H9 (cell line): ENCODE measurements around the gene TMEM132C. TPM values are rescaled to one million over a fixed set of nuclear protein-coding genes. Genes with fewer than 3 reads are reported as not detected.

Experiments used
- DNase-seq: peaks from one replicate; pipeline ENCODE4 v3.0.0-alpha.2; 2017
- H2AFZ ChIP-seq: one replicate; pipeline ENCODE4 v1.6.1; 2013; ENCODE audit warnings: mild to moderate bottlenecking, low read length, control low read depth, moderate library complexity
- H2AK5ac ChIP-seq: 2 replicates; pipeline ENCODE4 v1.6.1; 2013; ENCODE audit warnings: low read length, control low read depth, mixed read lengths; ENCODE audit not compliant: insufficient read length
- H2BK120ac ChIP-seq: one replicate; pipeline ENCODE4 v1.6.1; 2013; ENCODE audit warnings: low read depth, mild to moderate bottlenecking, low read length, control low read depth, inconsistent platforms; ENCODE audit not compliant: poor library complexity, severe bottlenecking
- H2BK12ac ChIP-seq: 2 replicates; pipeline ENCODE4 v1.6.1; 2013; ENCODE audit warnings: low read length, control low read depth, mixed read lengths, low read depth; ENCODE audit not compliant: insufficient read length
- H2BK15ac ChIP-seq: 2 replicates; pipeline ENCODE4 v1.6.1; 2013; ENCODE audit warnings: low read depth, low read length, control low read depth
- H2BK20ac ChIP-seq: one replicate; pipeline ENCODE4 v1.6.1; 2013; ENCODE audit warnings: low read depth, mild to moderate bottlenecking, low read length, control low read depth, inconsistent platforms; ENCODE audit not compliant: poor library complexity, severe bottlenecking
- H2BK5ac ChIP-seq: 2 replicates; pipeline ENCODE4 v1.6.1; 2013; ENCODE audit warnings: low read length, control low read depth, mixed read lengths; ENCODE audit not compliant: insufficient read length
- H3K14ac ChIP-seq: 2 replicates; pipeline ENCODE4 v1.6.1; 2013; ENCODE audit warnings: low read length, control low read depth; ENCODE audit not compliant: insufficient read depth
- H3K18ac ChIP-seq: 2 replicates; pipeline ENCODE4 v1.6.1; 2013; ENCODE audit warnings: low read depth, mild to moderate bottlenecking, mixed read lengths, low read length, control low read depth; ENCODE audit not compliant: insufficient read length
- H3K23ac ChIP-seq: 2 replicates; pipeline ENCODE4 v1.6.1; 2013; ENCODE audit warnings: low read length, control low read depth, mixed read lengths, low read depth; ENCODE audit not compliant: insufficient read length
- H3K23me2 ChIP-seq: 2 replicates; pipeline ENCODE4 v1.6.1; 2013; ENCODE audit warnings: low read depth, mild to moderate bottlenecking, mixed read lengths, low read length, control low read depth; ENCODE audit not compliant: insufficient read length, poor library complexity, severe bottlenecking
- H3K27ac ChIP-seq: 2 replicates; pipeline ENCODE4 v1.5.1; 2013; ENCODE audit warnings: low read length, control low read depth, mixed read lengths, low read depth; ENCODE audit not compliant: insufficient read length
- H3K27me3 ChIP-seq: 2 replicates; pipeline ENCODE4 v1.6.1; 2013; ENCODE audit warnings: low read length, control low read depth, inconsistent platforms; ENCODE audit not compliant: insufficient read depth
- H3K4ac ChIP-seq: 2 replicates; pipeline ENCODE4 v1.6.1; 2013; ENCODE audit warnings: low read depth, mild to moderate bottlenecking, control low read depth, inconsistent platforms, low read length, moderate library complexity
- H3K4me1 ChIP-seq: 2 replicates; pipeline ENCODE4 v1.6.1; 2013; ENCODE audit warnings: low read length, control low read depth, inconsistent platforms; ENCODE audit not compliant: insufficient read depth
- H3K4me2 ChIP-seq: 2 replicates; pipeline ENCODE4 v1.6.1; 2013; ENCODE audit warnings: low read length, control low read depth, mixed read lengths; ENCODE audit not compliant: insufficient read length, insufficient read depth
- H3K56ac ChIP-seq: 2 replicates; pipeline ENCODE4 v1.6.1; 2013; ENCODE audit warnings: low read depth, mild to moderate bottlenecking, mixed read lengths, low read length, control low read depth; ENCODE audit not compliant: insufficient read length
- H3K79me1 ChIP-seq: 2 replicates; pipeline ENCODE4 v1.6.1; 2013; ENCODE audit warnings: low read depth, mild to moderate bottlenecking, moderate library complexity, low read length, control low read depth, inconsistent platforms; ENCODE audit not compliant: insufficient read depth, poor library complexity, severe bottlenecking
- H3K79me2 ChIP-seq: 2 replicates; pipeline ENCODE4 v1.6.1; 2013; ENCODE audit warnings: low read length, control low read depth, inconsistent platforms; ENCODE audit not compliant: insufficient read depth
- H3K9ac ChIP-seq: 2 replicates; pipeline ENCODE4 v1.6.1; 2013; ENCODE audit warnings: low read length, control low read depth, mixed read lengths; ENCODE audit not compliant: insufficient read length; ENCODE audit errors: extremely low read depth
- H3K9me3 ChIP-seq: one replicate; pipeline ENCODE4 v1.6.1; 2013; ENCODE audit warnings: low read depth, low read length, inconsistent platforms; ENCODE audit not compliant: control insufficient read depth
- H3T11ph ChIP-seq: one replicate; pipeline ENCODE4 v1.6.1; 2013; ENCODE audit warnings: mild to moderate bottlenecking, low read length, control low read depth, inconsistent platforms
- H4K20me1 ChIP-seq: one replicate; pipeline ENCODE4 v1.6.1; 2013; ENCODE audit not compliant: control insufficient read depth, insufficient read length, insufficient read depth
- H4K5ac ChIP-seq: 2 replicates; pipeline ENCODE4 v1.6.1; 2013; ENCODE audit warnings: low read depth, mild to moderate bottlenecking, mixed read lengths, low read length, control low read depth; ENCODE audit not compliant: insufficient read length
- H4K8ac ChIP-seq: replicated peaks from 2 replicates; pipeline ENCODE4 v1.6.1; 2013; ENCODE audit warnings: low read length, control low read depth, mixed read lengths, low read depth; ENCODE audit not compliant: insufficient read length
- H4K91ac ChIP-seq: 2 replicates; pipeline ENCODE4 v1.6.1; 2013; ENCODE audit warnings: low read depth, mild to moderate bottlenecking, moderate library complexity, mixed read lengths, low read length, control low read depth; ENCODE audit not compliant: insufficient read length
- H3K27ac Mint-ChIP-seq, 3 experiments: 2 replicates in 2 of 3; 3 replicates in 1 of 3; pipeline ENCODE4 v1.8.0; 2020 to 2021; ENCODE audit warnings: mixed read lengths in 3 of 3, mild to moderate bottlenecking in 1 of 3, moderate library complexity in 1 of 3
- H3K27me3 Mint-ChIP-seq: 2 replicates; pipeline ENCODE4 v1.8.0; 2021; ENCODE audit warnings: low read depth, mild to moderate bottlenecking, moderate library complexity, mixed read lengths
- H3K36me3 Mint-ChIP-seq, 3 experiments: 2 replicates in 2 of 3; 3 replicates in 1 of 3; pipeline ENCODE4 v1.8.0; 2020 to 2021; ENCODE audit warnings: low read depth in 3 of 3, mixed read lengths in 3 of 3; ENCODE audit not compliant: insufficient read depth in 1 of 3
- H3K4me1 Mint-ChIP-seq, 2 experiments: 2 replicates each; pipeline ENCODE4 v1.8.0; 2020; ENCODE audit warnings: mixed read lengths in 2 of 2
- H3K4me3 Mint-ChIP-seq, 2 experiments: 2 replicates in 1 of 2; 3 replicates in 1 of 2; pipeline ENCODE4 v1.8.0; 2020 to 2021; ENCODE audit warnings: mild to moderate bottlenecking in 2 of 2, mixed read lengths in 2 of 2, moderate library complexity in 1 of 2
- H3K9me3 Mint-ChIP-seq, 2 experiments: 2 replicates in 1 of 2; 3 replicates in 1 of 2; pipeline ENCODE4 v1.8.0; 2020; ENCODE audit warnings: mild to moderate bottlenecking in 2 of 2, mixed read lengths in 2 of 2, moderate library complexity in 1 of 2
- CTCF ChIP-seq: fragments of 200-600 bp; sonication (generic); conservative IDR thresholded peaks from 3 replicates; pipeline ENCODE4 v1.8.0; 2021; ENCODE audit warnings: antibody characterized with exemption, mild to moderate bottlenecking
- WGBS: extraction: QIAGEN DNeasy Blood & Tissue Kit; methylation state at CpG from one replicate; pipeline ENCODE4 v1.1.7; 2013; ENCODE audit warnings: missing lambda C conversion rate, low lambda C conversion rate, mixed read lengths; ENCODE audit not compliant: insufficient read length; ENCODE audit errors: extremely low coverage; 5-methylcytosine and 5-hydroxymethylcytosine counted together
- total RNA-seq: library from RNA; stranded (reverse); gene quantifications from 2 replicates; pipeline ENCODE4 v1.2.1, GENCODE V29; 2021

Gene TMEM132C
- total RNA-seq, 1 experiment from 2014 or later, result 0.22 TPM

GRCh38 chr12:128753438-128753837 is 486.5 kb downstream of the TMEM132C start:
- no peak overlapping the region for H2AFZ ChIP-seq

More at GRCh38 chr12:128753438-128753837, 486.5 kb downstream of the TMEM132C start:
- H4K91ac ChIP-seq, result no peak overlapping the region
- no peaks in the 10 kb centered on the region for H3K9me3 ChIP-seq
- no peak overlapping the region for H3K4ac ChIP-seq
- Mint-ChIP-seq H3K4me1 (peaks cover 3 to 15% of the 10 kb centered on the region in 2 experiments), H3K4me3 (no peak overlapping the region), H3K27me3 (peaks cover 15% of the 10 kb centered on the region), H3K36me3 (peaks cover 0 to 7% (median 0%) of the 10 kb centered on the region in 3 experiments; a peak in 3 of 7 replicates), H3K9me3 (peaks cover 6% of the 10 kb centered on the region in 2 experiments; a peak in 2 of 5 replicates), H3K27ac (no peak overlapping the region)
- no peak overlapping the region for H3K18ac ChIP-seq
- no peak overlapping the region for H3K14ac ChIP-seq
- H3K23me2 ChIP-seq, result no peaks in the 10 kb centered on the region
- no peak overlapping the region for H4K8ac ChIP-seq
- no peak overlapping the region for H2BK5ac ChIP-seq
- peak; percentile 31; the same call in 2 of the 3 replicates for TF ChIP-seq CTCF
- H2BK15ac ChIP-seq, result no peak overlapping the region
- no peaks in the 10 kb centered on the region for H4K20me1 ChIP-seq
- no peaks in the 10 kb centered on the region for H3K79me2 ChIP-seq
- no peak overlapping the region for H3T11ph ChIP-seq
- no peaks in the 10 kb centered on the region; the same call in none of the 2 replicates for H3K27me3 ChIP-seq
- no peak overlapping the region for H3K4me2 ChIP-seq
- no peak overlapping the region for H3K27ac ChIP-seq
- WGBS, result no CpG with 5 or more reads among the region's 4 CpGs
- no peaks in the 10 kb centered on the region for H3K4me1 ChIP-seq
- H3K9ac ChIP-seq, result no peak overlapping the region
- H2BK20ac ChIP-seq, result no peak overlapping the region
- H3K79me1 ChIP-seq, result no peaks in the 10 kb centered on the region
- no peak overlapping the region for H4K5ac ChIP-seq
- H2BK12ac ChIP-seq, result no peak overlapping the region
- DNase-seq, result no peak
- H3K23ac ChIP-seq, result no peak overlapping the region
- H2AK5ac ChIP-seq, result no peak overlapping the region
- no peak overlapping the region for H2BK120ac ChIP-seq
- no peak overlapping the region for H3K56ac ChIP-seq
